Keratinocyte (primary cell): Measurements from ENCODE around the gene SDK1. TPM values are rescaled to one million over a fixed set of nuclear protein-coding genes. Genes with fewer than 3 reads are reported as not detected.

Experiments used
- DNase-seq: peaks from one replicate; pipeline ENCODE4 v3.0.0-alpha.2; 2011; ENCODE audit warnings: low read depth, missing footprints, low spot score
- FAIRE-seq: peaks from 2 replicates; lab custom pipeline; 2011; peaks lifted over from hg19 to GRCh38; lab: Jason Lieb, UNC
- H2AFZ ChIP-seq: 2 replicates; pipeline ENCODE4 v1.6.0; 2012; ENCODE audit warnings: low read length, control low read depth, inconsistent platforms; ENCODE audit not compliant: control insufficient read depth
- H3K27ac ChIP-seq: 2 replicates; pipeline ENCODE4 v1.5.1; 2011; ENCODE audit warnings: low read length; ENCODE audit not compliant: control insufficient read depth, insufficient read depth
- H3K27me3 ChIP-seq: 3 replicates; pipeline ENCODE4 v1.6.0; 2011; ENCODE audit warnings: low read length; ENCODE audit not compliant: control insufficient read depth, insufficient read depth; ENCODE audit errors: extremely low read depth
- H3K36me3 ChIP-seq, 2 experiments: 2 replicates in 1 of 2; 3 replicates in 1 of 2; pipeline ENCODE4 v1.5.1; 2011; ENCODE audit warnings: low read length in 2 of 2, mild to moderate bottlenecking in 1 of 2; ENCODE audit not compliant: control insufficient read depth in 2 of 2, insufficient read depth in 2 of 2; ENCODE audit errors: extremely low read depth in 1 of 2
- H3K4me1 ChIP-seq: 3 replicates; pipeline ENCODE4 v1.5.1; 2011; ENCODE audit warnings: low read length; ENCODE audit not compliant: control insufficient read depth, insufficient read depth; ENCODE audit errors: extremely low read depth
- H3K4me2 ChIP-seq: 3 replicates; pipeline ENCODE4 v1.6.0; 2011; ENCODE audit warnings: low read depth, low read length; ENCODE audit not compliant: control insufficient read depth, insufficient read depth; ENCODE audit errors: extremely low read depth
- H3K4me3 ChIP-seq, 3 experiments: fragments of 200-600 bp in 1 of 3; sonication (generic) in 1 of 3; 2 replicates in 2 of 3; 3 replicates in 1 of 3; pipeline ENCODE4 v1.5.1; 2011 to 2016; ENCODE audit warnings: low read length in 3 of 3, mild to moderate bottlenecking in 3 of 3, control low read depth in 2 of 3, inconsistent platforms in 1 of 3, low read depth in 1 of 3, mixed read lengths in 1 of 3, mixed run types in 1 of 3, moderate library complexity in 1 of 3; ENCODE audit not compliant: control insufficient read depth in 2 of 3, insufficient read depth in 2 of 3; ENCODE audit errors: extremely low read depth in 1 of 3
- H3K79me2 ChIP-seq: 2 replicates; pipeline ENCODE4 v1.6.0; 2012; ENCODE audit warnings: low read length; ENCODE audit not compliant: control insufficient read depth, insufficient read depth
- H3K9ac ChIP-seq: 3 replicates; pipeline ENCODE4 v1.6.0; 2011; ENCODE audit warnings: low read length; ENCODE audit not compliant: control insufficient read depth, insufficient read depth; ENCODE audit errors: extremely low read depth
- H3K9me1 ChIP-seq: 3 replicates; pipeline ENCODE4 v1.6.0; 2011; ENCODE audit warnings: low read length; ENCODE audit not compliant: control insufficient read depth, insufficient read depth; ENCODE audit errors: extremely low read depth
- H3K9me3 ChIP-seq: 2 replicates; pipeline ENCODE4 v1.5.1; 2012; ENCODE audit warnings: low read depth, low read length; ENCODE audit not compliant: control insufficient read depth
- H4K20me1 ChIP-seq: 3 replicates; pipeline ENCODE4 v1.6.0; 2011; ENCODE audit warnings: low read length; ENCODE audit not compliant: control insufficient read depth, insufficient read depth; ENCODE audit errors: extremely low read depth
- CTCF ChIP-seq, 3 experiments: IDR thresholded peaks in 1 of 3; conservative IDR thresholded peaks in 1 of 3; optimal IDR thresholded peaks in 1 of 3; 2 replicates in 2 of 3; 3 replicates in 1 of 3; pipeline versions ENCODE3 to v1.5.1; 2011; ENCODE audit warnings: low read length in 3 of 3, mild to moderate bottlenecking in 3 of 3, moderate library complexity in 2 of 3, control low read depth in 1 of 3, inconsistent platforms in 1 of 3; ENCODE audit not compliant: insufficient read depth in 2 of 3; ENCODE audit errors: extremely low read depth in 1 of 3
- EZH2 ChIP-seq: IDR thresholded peaks from one replicate; pipeline ENCODE4 v1.6.1; 2012; ENCODE audit warnings: inconsistent platforms, mild to moderate bottlenecking, low read length, moderate library complexity
- dilution Hi-C: fragments of 300-500 bp; cut with MboI; formaldehyde crosslinking; loops from one replicate; pipeline ENCODE4 v1.7.0; 2020; ENCODE audit warnings: low sequenced_read_pairs; ENCODE audit not compliant: extremely low pct_ligation_motif_present
- polyA plus RNA-seq, 5 experiments: library from polyadenylated mRNA; depleted of rRNA in 3 of 5; stranded (reverse) in 3 of 5; stranded (forward) in 1 of 5; unstranded in 1 of 5; fragments of >200 nt; gene quantifications; 1 replicate in 1 of 5; 2 replicates in 3 of 5; 3 replicates in 1 of 5; pipeline versions ENCODE4 v1.2.1 to v1.2.3, GENCODE V29; 2011 to 2012; ENCODE audit warnings: missing spikeins in 2 of 5, low read depth in 1 of 5, low replicate concordance in 1 of 5

Gene SDK1
- polyA plus RNA-seq, 1 donor (not counting 4 experiments of a cell fraction or from before 2014, with no cell fraction given): 0.66 TPM

- H3K27me3 ChIP-seq: no peaks in the 10 kb centered on the region
- no peaks in the 10 kb centered on the region for H3K4me1 ChIP-seq
- dilution Hi-C loops: no loop called here
- no peaks in the 10 kb centered on the region for H3K36me3 ChIP-seq
- H3K27ac ChIP-seq: no peak overlapping the region
- H3K9me3 ChIP-seq: no peaks in the 10 kb centered on the region
- no peak overlapping the region for H2AFZ ChIP-seq
- no peak for FAIRE-seq
- H3K79me2 ChIP-seq: no peaks in the 10 kb centered on the region
- H3K9me1 ChIP-seq: no peaks in the 10 kb centered on the region
- H4K20me1 ChIP-seq: no peaks in the 10 kb centered on the region
- H3K4me3 ChIP-seq: no peak overlapping the region
- no peak for TF ChIP-seq EZH2
- no peak for TF ChIP-seq CTCF (optimal IDR thresholded peaks at IDR 0.05 in 1 of 3, IDR thresholded peaks at IDR 0.05 in 1 of 3, conservative IDR thresholded peaks at IDR 0.05 in 1 of 3; ENCODE audit: extremely low read depth in 1 of 3, insufficient read depth in 2 of 3, low read length in 3 of 3)
- no peak overlapping the region for H3K4me2 ChIP-seq
- no peak for DNase-seq
- no peak overlapping the region for H3K9ac ChIP-seq
Measured at GRCh38 chr7:4026941-4027486, 726.0 kb downstream of the SDK1 start.

GRCh38 chr7:4028221-4028620, 727.2 kb downstream of the SDK1 start:
- dilution Hi-C loops: no loop called here
- no peaks in the 10 kb centered on the region for H3K27me3 ChIP-seq

More at GRCh38 chr7:4028221-4028620, 727.2 kb downstream of the SDK1 start:
- Histone ChIP-seq H3K79me2 (no peaks in the 10 kb centered on the region), H3K4me3 (no peak overlapping the region), H3K36me3 (no peaks in the 10 kb centered on the region), H2AFZ (no peak overlapping the region), H3K4me2 (no peak overlapping the region), H4K20me1 (no peaks in the 10 kb centered on the region), H3K9ac (no peak overlapping the region), H3K27ac (no peak overlapping the region), H3K9me1 (no peaks in the 10 kb centered on the region), H3K9me3 (no peaks in the 10 kb centered on the region), H3K4me1 (no peaks in the 10 kb centered on the region)
- FAIRE-seq: no peak
- TF ChIP-seq CTCF (optimal IDR thresholded peaks at IDR 0.05 in 1 of 3, IDR thresholded peaks at IDR 0.05 in 1 of 3, conservative IDR thresholded peaks at IDR 0.05 in 1 of 3; ENCODE audit: extremely low read depth in 1 of 3, insufficient read depth in 2 of 3, low read length in 3 of 3) (no peak), EZH2 (no peak)
- no peak for DNase-seq
